ENCODE measurements around the gene ASIP.
"Not testable (repeated sequence)": the region's sequence is repeated elsewhere in the genome, so short reads cannot be mapped to it uniquely, and the experiment has no call there.

ASIP gene

GRCh38 chr20:34243377-34243776 is 2.2 kb downstream of the ASIP start:
- no peak for DNase-seq

- DNase-seq, result no peak
Measured at GRCh38 chr20:34246126-34246626, 5.0 kb downstream of the ASIP start.

DNA sequence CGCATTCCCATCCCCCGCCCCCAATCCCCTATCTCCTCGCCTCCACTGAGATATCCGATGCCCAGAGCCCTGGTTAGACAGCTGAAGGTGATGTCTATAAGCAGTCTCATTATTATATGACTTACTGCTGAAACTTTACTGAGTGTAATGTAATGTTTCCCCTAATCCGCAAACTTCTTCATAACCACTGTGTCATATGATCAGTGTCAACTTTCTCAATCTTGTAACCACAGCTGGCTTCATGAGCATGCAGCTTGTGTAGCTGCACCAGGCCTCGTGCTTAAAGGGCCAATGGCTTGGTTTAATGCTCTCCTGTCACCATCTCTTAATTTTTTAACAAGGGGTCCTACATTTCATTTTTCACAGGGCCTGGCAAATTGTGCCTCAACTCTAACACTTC is 8.1 kb downstream of the ASIP start:
- no peak for DNase-seq

GRCh38 chr20:34250005-34250404 is 8.8 kb downstream of the ASIP start:
- no peak for DNase-seq

DNA sequence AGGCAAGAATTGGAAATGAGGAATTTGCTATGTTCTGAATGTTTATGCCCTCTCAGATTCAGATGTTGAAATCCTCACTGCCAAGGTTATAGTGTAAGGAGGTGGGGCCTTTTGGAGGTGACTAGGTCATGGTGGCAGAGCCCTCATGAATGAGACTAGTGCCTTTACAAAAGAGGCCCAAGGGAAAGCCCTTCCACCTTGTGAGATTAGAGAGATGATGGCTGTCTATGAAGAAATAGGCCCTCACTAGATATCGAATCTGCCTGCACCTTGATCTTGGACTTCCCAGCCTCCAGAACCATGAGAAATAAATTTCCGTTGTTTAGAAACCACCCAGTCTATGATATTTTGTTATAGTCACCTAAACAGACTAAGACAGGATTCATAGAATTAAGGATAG is 10.4 kb downstream of the ASIP start:
- DNase-seq, result no peak

- DNase-seq, result not testable (repeated sequence)
Measured at GRCh38 chr20:34252431-34253086, 11.3 kb downstream of the ASIP start.

- no peak for DNase-seq
Measured at GRCh38 chr20:34254979-34255378, 13.8 kb downstream of the ASIP start.

- DNase-seq, result no peak
Measured at GRCh38 chr20:34256629-34257124, 15.5 kb downstream of the ASIP start.

GRCh38 chr20:34260208-34260942 is 19.2 kb downstream of the ASIP start:
- DNase-seq, result no peak

- DNase-seq, result no peak
Measured at GRCh38 chr20:34262488-34263288, 21.5 kb downstream of the ASIP start.

GRCh38 chr20:34263468-34263867 is 22.2 kb downstream of the ASIP start:
- not testable (repeated sequence) for DNase-seq

GRCh38 chr20:34264141-34264540 is 22.9 kb downstream of the ASIP start:
- no peak for DNase-seq

GRCh38 chr20:34268145-34268544 is 26.9 kb downstream of the ASIP start:
- DNase-seq, result no peak

DNA sequence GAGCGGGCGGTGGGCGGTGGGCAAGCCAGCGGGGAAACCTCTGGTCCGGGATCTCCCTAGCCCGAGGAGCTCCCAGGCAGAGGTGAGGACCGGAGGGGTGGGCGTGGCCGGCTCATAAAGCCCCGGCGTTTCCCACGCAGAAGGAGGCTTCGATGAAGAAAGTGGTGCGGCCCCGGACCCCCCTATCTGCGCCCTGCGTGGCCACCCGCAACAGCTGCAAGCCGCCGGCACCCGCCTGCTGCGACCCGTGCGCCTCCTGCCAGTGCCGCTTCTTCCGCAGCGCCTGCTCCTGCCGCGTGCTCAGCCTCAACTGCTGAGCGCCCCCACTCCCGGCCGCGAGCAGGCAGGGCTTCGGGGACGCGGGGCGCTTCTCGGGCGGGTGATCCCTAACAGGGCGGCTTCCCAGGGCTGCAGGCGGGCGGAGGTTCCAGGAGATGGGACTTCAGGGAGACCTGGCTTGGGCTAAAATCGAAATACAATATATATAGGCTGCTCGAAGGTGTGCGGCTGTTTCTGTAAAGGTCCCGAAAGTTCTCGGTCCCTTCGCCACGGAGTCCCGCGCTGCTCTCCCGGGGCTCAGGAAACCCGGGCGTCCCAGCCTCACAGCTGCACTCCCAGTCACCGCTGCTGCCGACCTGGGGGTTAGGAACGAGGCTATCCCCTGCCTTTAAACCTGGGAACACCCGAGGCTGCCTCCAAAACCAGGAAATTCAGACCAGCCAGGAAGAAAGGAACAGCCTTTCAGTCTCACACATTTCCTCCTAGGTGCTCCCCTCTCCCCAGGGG is 27.8 kb downstream of the ASIP start:
- no peak for DNase-seq

- DNase-seq, result no peak
Measured at GRCh38 chr20:34269996-34270627, 28.9 kb downstream of the ASIP start.

GRCh38 chr20:34271956-34272355 is 30.7 kb downstream of the ASIP start:
- DNase-seq, result no peak

DNA sequence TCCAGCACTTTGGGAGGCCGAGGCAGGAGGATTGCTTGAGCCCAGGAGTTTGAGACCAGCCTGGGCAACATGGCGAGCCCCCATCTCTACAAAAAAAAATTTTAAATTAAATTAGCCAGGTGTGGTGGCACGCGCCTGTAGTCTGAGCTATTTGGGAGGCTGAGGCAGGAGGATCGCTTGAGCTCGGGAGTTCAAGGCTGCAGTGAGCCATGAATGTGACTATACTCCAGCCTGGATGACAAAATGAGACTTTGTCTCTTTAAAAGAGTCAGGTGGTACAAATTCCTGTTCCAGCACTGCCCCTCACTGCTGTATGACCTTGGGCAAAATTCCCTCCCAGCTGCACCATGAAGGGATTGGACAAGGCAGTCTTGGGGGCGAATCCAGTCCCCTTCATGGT is 33.5 kb downstream of the ASIP start:
- DNase-seq, result no peak

DNA sequence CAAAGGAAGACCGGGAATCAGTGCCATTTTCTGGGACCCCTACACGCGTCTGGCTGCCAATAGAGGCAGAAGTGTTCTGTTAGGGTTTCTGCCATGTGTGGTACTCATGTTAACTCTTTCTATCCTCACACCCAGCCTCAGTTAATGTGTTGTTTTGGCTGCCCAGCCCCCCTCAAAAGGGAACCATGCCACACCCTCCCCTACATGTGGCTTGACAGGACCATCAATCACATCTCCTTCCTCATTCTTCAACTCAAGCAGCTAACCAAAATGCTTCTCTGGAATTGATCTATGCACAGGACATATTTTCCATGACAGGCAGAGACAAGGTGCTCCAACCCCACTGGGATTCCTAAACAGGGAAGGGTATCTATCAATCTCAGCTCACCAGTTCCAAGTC is 40.0 kb downstream of the ASIP start:
- DNase-seq, result no peak

GRCh38 chr20:34282041-34282440 is 40.8 kb downstream of the ASIP start:
- DNase-seq, result no peak

DNA sequence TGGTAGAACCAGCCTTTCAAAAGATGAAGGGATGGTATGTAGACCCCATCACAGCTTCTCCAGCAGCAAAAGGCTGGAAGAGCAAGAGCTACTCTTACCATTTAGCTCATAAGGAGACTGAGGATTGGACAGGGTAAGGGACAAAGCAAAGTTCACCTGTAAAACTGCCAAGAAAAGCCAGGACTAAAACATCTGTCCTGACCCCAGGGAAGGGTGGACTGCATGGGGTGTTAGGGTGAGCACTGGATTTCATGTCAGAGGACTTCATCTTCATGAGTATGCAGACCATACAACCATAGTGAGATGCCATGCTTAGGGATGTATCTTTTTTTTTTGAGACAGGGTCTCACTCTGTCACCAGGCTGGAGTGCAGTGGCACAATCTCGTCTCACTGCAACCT is 42.6 kb downstream of the ASIP start:
- DNase-seq, result no peak

GRCh38 chr20:34285450-34285849 is 44.2 kb downstream of the ASIP start:
- DNase-seq, result no peak

GRCh38 chr20:34287500-34287899 is 46.3 kb downstream of the ASIP start:
- not testable (repeated sequence) for DNase-seq

Measured in SW 1271 (cell line).